Stomach smooth muscle (tissue), 2 donors: ENCODE data around the gene CYBA.

Source experiments
- H3K27ac ChIP-seq: one replicate; pipeline ENCODE4 v1.7.0; 2013; ENCODE audit warnings: mild to moderate bottlenecking, low read length, inconsistent platforms
- H3K27me3 ChIP-seq, 2 donors: one replicate each; pipeline ENCODE4 v1.7.0; 2013; ENCODE audit warnings: low read length in 2 of 2; ENCODE audit not compliant: insufficient read depth in 2 of 2, control insufficient read depth in 1 of 2
- H3K36me3 ChIP-seq, 2 donors: one replicate each; pipeline ENCODE4 v1.7.0; 2013; ENCODE audit warnings: low read length in 2 of 2; ENCODE audit not compliant: control insufficient read depth in 2 of 2, insufficient read depth in 2 of 2
- H3K4me1 ChIP-seq: one replicate; pipeline ENCODE4 v1.7.0; 2013; ENCODE audit warnings: low read length; ENCODE audit not compliant: control insufficient read depth, insufficient read depth
- H3K4me3 ChIP-seq, 2 donors: one replicate each; pipeline ENCODE4 v1.7.0; 2013; ENCODE audit warnings: low read length in 2 of 2
- H3K9ac ChIP-seq, 2 donors: one replicate each; pipeline ENCODE4 v1.7.0; 2013; ENCODE audit warnings: low read length in 2 of 2, mild to moderate bottlenecking in 1 of 2
- H3K9me3 ChIP-seq, 2 donors: one replicate each; pipeline ENCODE4 v1.7.0; 2013; ENCODE audit warnings: low read length in 2 of 2; ENCODE audit not compliant: control insufficient read depth in 2 of 2
- donor health status: healthy.
- donor health status: Pancreatic carcinoma.

The CYBA gene

GRCh38 chr16:88597856-88598491 is 52.9 kb downstream of the CYBA start:
- no peak overlapping the region for H3K9ac ChIP-seq
- H3K27ac ChIP-seq: no peak overlapping the region
- peaks cover 29 to 47% of the 10 kb centered on the region in 2 donors for H3K36me3 ChIP-seq
- H3K4me3 ChIP-seq: no peak overlapping the region
- no peaks in the 10 kb centered on the region for H3K4me1 ChIP-seq
- H3K27me3 ChIP-seq: no peaks in the 10 kb centered on the region
- H3K9me3 ChIP-seq: no peaks in the 10 kb centered on the region

- Histone ChIP-seq H3K27ac (no peak overlapping the region), H3K4me1 (no peaks in the 10 kb centered on the region), H3K27me3 (no peaks in the 10 kb centered on the region), H3K4me3 (no peak overlapping the region), H3K9ac (no peak overlapping the region), H3K9me3 (no peaks in the 10 kb centered on the region), H3K36me3 (peaks cover 20 to 41% of the 10 kb centered on the region in 2 donors)
These were observed 54.4 kb downstream of the CYBA start for GRCh38 chr16:88596483-88596882.

GRCh38 chr16:88595921-88596320 is 54.9 kb downstream of the CYBA start:
- Histone ChIP-seq H3K4me1 (no peaks in the 10 kb centered on the region), H3K4me3 (no peak overlapping the region), H3K27me3 (no peaks in the 10 kb centered on the region), H3K9me3 (no peaks in the 10 kb centered on the region), H3K27ac (no peak overlapping the region), H3K36me3 (peaks cover 19 to 37% of the 10 kb centered on the region in 2 donors), H3K9ac (no peak overlapping the region)

GRCh38 chr16:88595101-88595500 is 55.8 kb downstream of the CYBA start:
- no peaks in the 10 kb centered on the region for H3K27me3 ChIP-seq
- no peak overlapping the region for H3K9ac ChIP-seq
- no peaks in the 10 kb centered on the region for H3K9me3 ChIP-seq
- H3K27ac ChIP-seq: no peak overlapping the region
- no peaks in the 10 kb centered on the region for H3K4me1 ChIP-seq
- H3K4me3 ChIP-seq: no peak overlapping the region
- H3K36me3 ChIP-seq: peaks cover 10 to 32% of the 10 kb centered on the region in 2 donors

- no peak overlapping the region for H3K27ac ChIP-seq
- no peaks in the 10 kb centered on the region for H3K4me1 ChIP-seq
- no peak overlapping the region for H3K9ac ChIP-seq
- H3K4me3 ChIP-seq: no peak overlapping the region
- peaks cover 9 to 31% of the 10 kb centered on the region in 2 donors for H3K36me3 ChIP-seq
- H3K27me3 ChIP-seq: no peaks in the 10 kb centered on the region
- no peaks in the 10 kb centered on the region for H3K9me3 ChIP-seq
These were observed 56.9 kb downstream of the CYBA start for GRCh38 chr16:88593910-88594309.

- no peaks in the 10 kb centered on the region for H3K9me3 ChIP-seq
- peaks cover 10 to 31% of the 10 kb centered on the region in 2 donors for H3K36me3 ChIP-seq
- no peak overlapping the region for H3K9ac ChIP-seq
- H3K27ac ChIP-seq: no peak overlapping the region
- H3K4me1 ChIP-seq: no peaks in the 10 kb centered on the region
- no peaks in the 10 kb centered on the region for H3K27me3 ChIP-seq
- no peak overlapping the region for H3K4me3 ChIP-seq
These were observed 57.4 kb downstream of the CYBA start for GRCh38 chr16:88593489-88593888.
